PC-9 (cell line): ENCODE data around the gene TRIP11. TPM values are rescaled to one million over a fixed set of nuclear protein-coding genes. Genes with fewer than 3 reads are reported as not detected.

Source experiments
- BruUV-seq: library from RNA; stranded (reverse); fragments of 400-500 nt; replicated peaks from 2 replicates; lab custom pipeline; 2021; lab: Mats Ljungman, UMichigan
- CTCF ChIA-PET: fragments of 300-600 bp; sonication (Branson Sonifier 250); formaldehyde crosslinking; loops from one replicate; lab custom pipeline; 2022; ENCODE audit warnings: antibody characterized with exemption; lab: Charles Lee
- POLR2A ChIA-PET: fragments of 300-600 bp; sonication (Branson Sonifier 250); formaldehyde crosslinking; loops from one replicate; lab custom pipeline; 2022; ENCODE audit warnings: antibody characterized with exemption; ENCODE audit not compliant: unreplicated experiment; lab: Charles Lee
- DNase-seq, 2 experiments: peaks; one replicate each; pipeline versions ENCODE4 v3.0.0 to v3.0.0-alpha.2; 2015 to 2022; ENCODE audit warnings: mixed read lengths in 1 of 2
- H2AFZ ChIP-seq: fragments of 200-600 bp; sonication (generic); 2 replicates; pipeline ENCODE4 v1.8.1; 2017; ENCODE audit warnings: antibody characterized with exemption
- H3F3A ChIP-seq: fragments of 200-600 bp; sonication (generic); 2 replicates; pipeline ENCODE4 v1.8.1; 2017; ENCODE audit warnings: antibody characterized with exemption, mild to moderate bottlenecking, low read depth; ENCODE audit not compliant: insufficient read depth
- H3K27ac ChIP-seq: fragments of 200-600 bp; sonication (generic); 2 replicates; pipeline ENCODE4 v1.6.1; 2016; ENCODE audit warnings: mixed run types
- H3K27me3 ChIP-seq: fragments of 200-600 bp; sonication (generic); 2 replicates; pipeline ENCODE4 v1.6.1; 2016; ENCODE audit warnings: low read depth, mixed run types; ENCODE audit not compliant: insufficient read depth
- H3K36me3 ChIP-seq: fragments of 200-600 bp; sonication (generic); 2 replicates; pipeline ENCODE4 v1.6.1; 2016; ENCODE audit warnings: low read depth, mixed run types
- H3K4me1 ChIP-seq: fragments of 200-600 bp; sonication (generic); replicated peaks from 2 replicates; pipeline ENCODE4 v1.6.1; 2016; ENCODE audit warnings: mixed run types; ENCODE audit not compliant: insufficient read depth
- H3K4me2 ChIP-seq: fragments of 200-600 bp; sonication (generic); 2 replicates; pipeline ENCODE4 v1.6.1; 2017; ENCODE audit warnings: mixed run types
- H3K4me3 ChIP-seq: fragments of 200-600 bp; sonication (generic); 2 replicates; pipeline ENCODE4 v1.6.1; 2016; ENCODE audit warnings: mixed run types
- H3K79me2 ChIP-seq: fragments of 200-600 bp; sonication (generic); 2 replicates; pipeline ENCODE4 v1.6.1; 2017; ENCODE audit warnings: low read depth, mixed run types
- H3K9me2 ChIP-seq: fragments of 200-600 bp; sonication (generic); 2 replicates; pipeline ENCODE4 v1.8.1; 2017; ENCODE audit warnings: mild to moderate bottlenecking; ENCODE audit not compliant: insufficient read depth
- H3K9me3 ChIP-seq: fragments of 200-600 bp; sonication (generic); 2 replicates; pipeline ENCODE4 v1.8.1; 2016; ENCODE audit warnings: low read depth; ENCODE audit not compliant: insufficient read depth
- H4K20me1 ChIP-seq: fragments of 200-600 bp; sonication (generic); 2 replicates; pipeline ENCODE4 v1.8.1; 2017; ENCODE audit not compliant: insufficient read depth
- EZH2 ChIP-seq: fragments of 200-600 bp; sonication (generic); IDR thresholded peaks from 2 replicates; pipeline ENCODE4 v1.8.0; 2017; ENCODE audit warnings: antibody characterized with exemption, low read depth
- intact Hi-C: fragments of 100-400 bp; cut with micrococcal nuclease; formaldehyde crosslinking; loops from one replicate; pipeline ENCODE4 v1.10.0; 2022; ENCODE audit not compliant: unreplicated experiment
- total RNA-seq: library from RNA; stranded (reverse); gene quantifications from 2 replicates; pipeline ENCODE4 v1.2.3, GENCODE V29; 2021
- TF ChIP-seq, protein P1 (sequence below): fragments of 200-600 bp; sonication (generic); conservative IDR thresholded peaks from 2 replicates; pipeline ENCODE4 v1.6.1; 2017; ENCODE audit warnings: mixed run types, antibody characterized with exemption, mild to moderate bottlenecking, moderate library complexity

Gene TRIP11
- total RNA-seq, 1 experiment from 2014 or later = 22.0 TPM

- no peaks in the 10 kb centered on the region for H3K9me2 ChIP-seq
- H3F3A ChIP-seq = no peaks in the 10 kb centered on the region
- no TSS peak for BruUV-seq
- H4K20me1 ChIP-seq = no peaks in the 10 kb centered on the region
- no peak for TF ChIP-seq EZH2
- TF ChIP-seq, protein P1, sequence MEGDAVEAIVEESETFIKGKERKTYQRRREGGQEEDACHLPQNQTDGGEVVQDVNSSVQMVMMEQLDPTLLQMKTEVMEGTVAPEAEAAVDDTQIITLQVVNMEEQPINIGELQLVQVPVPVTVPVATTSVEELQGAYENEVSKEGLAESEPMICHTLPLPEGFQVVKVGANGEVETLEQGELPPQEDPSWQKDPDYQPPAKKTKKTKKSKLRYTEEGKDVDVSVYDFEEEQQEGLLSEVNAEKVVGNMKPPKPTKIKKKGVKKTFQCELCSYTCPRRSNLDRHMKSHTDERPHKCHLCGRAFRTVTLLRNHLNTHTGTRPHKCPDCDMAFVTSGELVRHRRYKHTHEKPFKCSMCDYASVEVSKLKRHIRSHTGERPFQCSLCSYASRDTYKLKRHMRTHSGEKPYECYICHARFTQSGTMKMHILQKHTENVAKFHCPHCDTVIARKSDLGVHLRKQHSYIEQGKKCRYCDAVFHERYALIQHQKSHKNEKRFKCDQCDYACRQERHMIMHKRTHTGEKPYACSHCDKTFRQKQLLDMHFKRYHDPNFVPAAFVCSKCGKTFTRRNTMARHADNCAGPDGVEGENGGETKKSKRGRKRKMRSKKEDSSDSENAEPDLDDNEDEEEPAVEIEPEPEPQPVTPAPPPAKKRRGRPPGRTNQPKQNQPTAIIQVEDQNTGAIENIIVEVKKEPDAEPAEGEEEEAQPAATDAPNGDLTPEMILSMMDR = no peak
- no peak overlapping the region for H3K27ac ChIP-seq
- POLR2A ChIA-PET = no interaction called here
- H3K36me3 ChIP-seq = no peaks in the 10 kb centered on the region
- H3K79me2 ChIP-seq = no peaks in the 10 kb centered on the region
- DNase-seq = no peak
- CTCF ChIA-PET = no interaction called here
- H3K4me3 ChIP-seq = no peak overlapping the region
- no peak overlapping the region for H3K4me2 ChIP-seq
- no peaks in the 10 kb centered on the region for H3K4me1 ChIP-seq
- H3K9me3 ChIP-seq = no peaks in the 10 kb centered on the region
- no peak overlapping the region for H2AFZ ChIP-seq
- intact Hi-C loops = no loop called here
- H3K27me3 ChIP-seq = no peaks in the 10 kb centered on the region
Observed at GRCh38 chr14:91929700-91930099, 110.2 kb downstream of the TRIP11 start.

GRCh38 chr14:91927800-91928199 is 112.1 kb downstream of the TRIP11 start:
- Histone ChIP-seq H3K9me2 (no peaks in the 10 kb centered on the region), H3K79me2 (no peaks in the 10 kb centered on the region), H3K4me1 (no peaks in the 10 kb centered on the region), H3F3A (no peaks in the 10 kb centered on the region), H4K20me1 (no peaks in the 10 kb centered on the region), H3K36me3 (no peaks in the 10 kb centered on the region), H3K27me3 (no peaks in the 10 kb centered on the region), H3K9me3 (no peaks in the 10 kb centered on the region), H2AFZ (no peak overlapping the region), H3K4me3 (no peak overlapping the region), H3K4me2 (no peak overlapping the region), H3K27ac (no peak overlapping the region)
- TF ChIP-seq, protein P1 = no peak
- no peak for TF ChIP-seq EZH2
- CTCF ChIA-PET = no interaction called here
- intact Hi-C loops = no loop called here
- BruUV-seq = no TSS peak
- no peak for DNase-seq
- POLR2A ChIA-PET = no interaction called here

DNA sequence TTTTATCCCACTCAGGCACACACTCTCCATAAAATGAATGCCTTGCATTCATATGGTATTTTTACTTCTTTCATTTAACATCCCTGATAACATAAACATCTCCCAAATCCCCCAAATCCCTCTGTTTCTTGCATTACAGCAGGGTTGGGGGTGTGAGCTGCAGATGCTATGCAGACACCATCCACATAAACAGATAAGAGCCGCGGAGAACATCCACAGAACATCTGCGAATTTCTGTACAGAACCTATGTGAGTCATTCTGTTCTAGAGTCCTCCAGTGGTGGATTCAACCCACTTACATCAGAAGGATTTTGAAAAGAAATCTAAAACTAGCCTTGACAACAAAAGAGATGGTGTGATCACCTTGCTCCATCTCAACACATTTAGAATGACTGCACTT is 112.7 kb downstream of the TRIP11 start:
- DNase-seq = no peak
- CTCF ChIA-PET = no interaction called here
- intact Hi-C loops = no loop called here
- Histone ChIP-seq H3K4me2 (no peak overlapping the region), H4K20me1 (no peaks in the 10 kb centered on the region), H3K4me3 (no peak overlapping the region), H3K79me2 (no peaks in the 10 kb centered on the region), H3K9me3 (no peaks in the 10 kb centered on the region), H3K9me2 (no peaks in the 10 kb centered on the region), H3K36me3 (no peaks in the 10 kb centered on the region), H2AFZ (no peak overlapping the region), H3K27me3 (no peaks in the 10 kb centered on the region), H3F3A (no peaks in the 10 kb centered on the region), H3K27ac (no peak overlapping the region), H3K4me1 (no peaks in the 10 kb centered on the region)
- POLR2A ChIA-PET = no interaction called here
- TF ChIP-seq EZH2 = no peak
- TF ChIP-seq, protein P1 = no peak
- no TSS peak for BruUV-seq
